K562 (cell line): Measurements from ENCODE around the gene TACC3. TPM values are rescaled to one million over a fixed set of nuclear protein-coding genes. Genes with fewer than 3 reads are reported as not detected.

ENCODE experiments used
- BHLHE40 ChIP-seq: IDR thresholded peaks from 2 replicates; pipeline ENCODE4 v1.6.1; 2011; ENCODE audit warnings: low read length, improper control_type of control experiment
- CBX1 ChIP-seq: sonication (generic); IDR thresholded peaks from 2 replicates; pipeline ENCODE4 v1.6.1; 2016; ENCODE audit warnings: antibody characterized with exemption, low read depth, mild to moderate bottlenecking
- GATAD2B ChIP-seq: fragments of 450-650 bp; IDR thresholded peaks from 2 replicates; pipeline ENCODE4 v1.6.1; 2017; ENCODE audit warnings: mild to moderate bottlenecking, borderline replicate concordance
- ILF3 ChIP-seq: fragments of 450-650 bp; IDR thresholded peaks from 2 replicates; pipeline ENCODE4 v1.6.1; 2018; ENCODE audit warnings: antibody characterized with exemption, mild to moderate bottlenecking, moderate library complexity, borderline replicate concordance
- KLF10 ChIP-seq: fragments of 250-450 bp; sonication (Bioruptor Pico); IDR thresholded peaks from 2 replicates; pipeline ENCODE4 v1.6.1; 2021; ENCODE audit warnings: matching md5 sums
- POLR2H ChIP-seq: IDR thresholded peaks from 2 replicates; pipeline ENCODE4 v1.6.1; 2016; ENCODE audit warnings: missing genetic modification characterization, low read depth, mild to moderate bottlenecking, control low read depth, missing compliant biosample characterization, moderate library complexity
- PPARD ChIP-seq: fragments of 250-450 bp; sonication (Bioruptor Pico); IDR thresholded peaks from 2 replicates; pipeline ENCODE4 v1.8.0; 2022; ENCODE audit warnings: inconsistent platforms, mild to moderate bottlenecking, moderate library complexity
- RFX5 ChIP-seq: IDR thresholded peaks from 2 replicates; pipeline ENCODE4 v1.6.1; 2011; ENCODE audit warnings: low read depth, mild to moderate bottlenecking, improper control_type of control experiment, low read length
- RUNX1 ChIP-seq: sonication (generic); IDR thresholded peaks from 2 replicates; pipeline ENCODE4 v1.6.1; 2016; ENCODE audit warnings: antibody characterized with exemption, low read depth
- TCF7 ChIP-seq: sonication (generic); IDR thresholded peaks from 2 replicates; pipeline ENCODE4 v1.6.1; 2016; ENCODE audit warnings: antibody characterized with exemption, borderline replicate concordance
- ZFP1 ChIP-seq: fragments of 450-650 bp; formaldehyde crosslinking; IDR thresholded peaks from 2 replicates; pipeline ENCODE4 v1.4.0; 2020; ENCODE audit warnings: mild to moderate bottlenecking, mixed read lengths
- ZNF121 ChIP-seq: sonication (generic); formaldehyde crosslinking; conservative IDR thresholded peaks from 2 replicates; pipeline ENCODE4 v1.8.0; 2022; ENCODE audit warnings: missing genetic modification reagents
- ZNF175 ChIP-seq: fragments of 200-800 bp; sonication (Bioruptor generic); IDR thresholded peaks from 2 replicates; pipeline ENCODE4 v1.6.1; 2016; ENCODE audit warnings: low read depth, mild to moderate bottlenecking, missing genetic modification characterization, missing compliant biosample characterization
- ZNF695 ChIP-seq: fragments of 450-650 bp; formaldehyde crosslinking; IDR thresholded peaks from 2 replicates; pipeline ENCODE4 v1.4.0; 2020; ENCODE audit warnings: mild to moderate bottlenecking, moderate library complexity
- ZNF717 ChIP-seq: fragments of 250-450 bp; sonication (Bioruptor Pico); IDR thresholded peaks from 2 replicates; pipeline ENCODE4 v1.5.0; 2021
- ZZZ3 ChIP-seq: fragments of 450-650 bp; IDR thresholded peaks from 2 replicates; pipeline ENCODE4 v1.6.1; 2016; ENCODE audit warnings: antibody characterized with exemption, mild to moderate bottlenecking, moderate library complexity
- polyA plus RNA-seq, 8 experiments: library from polyadenylated mRNA; depleted of rRNA in 4 of 8; stranded (reverse) in 5 of 8; unstranded in 3 of 8; fragments of >200 nt; fragmentation: Nextera tagmentation in 2 of 8; fragmentation: Illumina TruSeq in 1 of 8; extraction: Ambion mirVana in 2 of 8; extraction: Trizol in 1 of 8; gene quantifications; 2 replicates each; pipeline versions ENCODE4 v1.2.1 to v1.2.3, GENCODE V29; 2011 to 2014; ENCODE audit warnings: inconsistent platforms in 1 of 8, missing spikeins in 1 of 8
- total RNA-seq, 7 experiments: library from RNA; depleted of rRNA in 6 of 7; stranded (reverse); fragments of >200 nt in 6 of 7; fragmentation: Illumina TruSeq in 2 of 7; extraction: Trizol in 2 of 7; gene quantifications; 2 replicates each; pipeline versions ENCODE4 v1.2.1 to v1.2.3, GENCODE V29; 2011 to 2021; ENCODE audit warnings: low replicate concordance in 1 of 7
- TF ChIP-seq, protein P1 (sequence below): fragments of 250-450 bp; sonication (Bioruptor Pico); IDR thresholded peaks from 2 replicates; pipeline ENCODE4 v1.8.0; 2021; ENCODE audit warnings: moderate library complexity, mild to moderate bottlenecking, inconsistent platforms
- TF ChIP-seq, protein P2 (sequence below): fragments of 200-800 bp; sonication (Bioruptor generic); IDR thresholded peaks from 2 replicates; pipeline ENCODE4 v1.6.1; 2017; ENCODE audit warnings: missing genetic modification characterization, missing compliant biosample characterization
- TF ChIP-seq, protein P3 (sequence below): IDR thresholded peaks from 2 replicates; pipeline ENCODE4 v1.6.1; 2014; ENCODE audit warnings: antibody characterized with exemption
- TF ChIP-seq, protein P4 (sequence below): fragments of 150-350 bp; IDR thresholded peaks from 2 replicates; pipeline ENCODE4 v1.6.1; 2014; ENCODE audit warnings: low read depth, mild to moderate bottlenecking, low read length, borderline replicate concordance

Gene TACC3
- total and polyA plus RNA-seq, 9 of the 15 experiments (the other 6 are each of a cell fraction or from before 2014, with no cell fraction given), result 1.9 to 122 (median 55.6) TPM

DNA sequence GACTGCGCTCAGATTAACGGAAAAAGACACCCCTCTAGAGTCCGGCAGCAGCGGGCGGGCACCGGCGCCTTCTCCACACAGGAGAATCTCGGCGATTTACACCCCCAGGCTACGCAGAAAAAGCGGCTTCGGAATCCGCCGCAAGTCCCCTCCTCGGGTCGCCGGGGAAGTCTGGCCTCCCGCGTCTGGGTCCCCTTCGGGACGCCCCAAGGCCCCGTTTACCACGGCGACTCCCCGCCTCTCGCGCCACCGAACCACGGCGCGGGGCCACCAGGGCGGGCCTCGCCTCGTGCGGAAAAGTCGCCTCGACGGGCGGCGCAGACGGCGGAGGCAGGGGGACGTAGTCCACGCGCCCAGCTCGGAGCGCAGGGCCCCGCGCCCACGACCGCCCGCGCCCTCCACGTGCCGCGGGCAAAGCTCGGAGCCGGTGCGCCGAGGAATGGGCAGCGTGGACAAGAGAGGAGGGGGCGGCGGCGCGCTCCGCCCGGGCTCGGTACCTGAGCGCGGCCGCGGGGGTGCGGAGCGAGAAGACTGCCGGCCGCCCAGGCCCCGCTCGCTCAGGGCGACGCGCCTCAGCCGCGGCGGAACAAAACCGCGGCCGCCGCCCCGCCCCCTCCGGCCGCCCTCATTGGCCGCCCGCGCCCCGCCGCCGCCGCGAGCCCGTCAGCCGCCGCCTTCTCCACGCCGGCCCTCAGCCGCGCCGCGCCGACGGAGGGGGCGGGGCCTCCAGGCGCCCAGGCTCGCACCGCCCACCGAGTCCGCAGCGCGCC, 37.4 kb upstream of the TACC3 start, which contains the start of gene FAM53A (continued):
- peak; percentile 41; the same call in 1 of the 2 replicates for TF ChIP-seq ILF3
- TF ChIP-seq ZNF695, result no peak
- no peak for TF ChIP-seq ZZZ3
- TF ChIP-seq, protein P1, sequence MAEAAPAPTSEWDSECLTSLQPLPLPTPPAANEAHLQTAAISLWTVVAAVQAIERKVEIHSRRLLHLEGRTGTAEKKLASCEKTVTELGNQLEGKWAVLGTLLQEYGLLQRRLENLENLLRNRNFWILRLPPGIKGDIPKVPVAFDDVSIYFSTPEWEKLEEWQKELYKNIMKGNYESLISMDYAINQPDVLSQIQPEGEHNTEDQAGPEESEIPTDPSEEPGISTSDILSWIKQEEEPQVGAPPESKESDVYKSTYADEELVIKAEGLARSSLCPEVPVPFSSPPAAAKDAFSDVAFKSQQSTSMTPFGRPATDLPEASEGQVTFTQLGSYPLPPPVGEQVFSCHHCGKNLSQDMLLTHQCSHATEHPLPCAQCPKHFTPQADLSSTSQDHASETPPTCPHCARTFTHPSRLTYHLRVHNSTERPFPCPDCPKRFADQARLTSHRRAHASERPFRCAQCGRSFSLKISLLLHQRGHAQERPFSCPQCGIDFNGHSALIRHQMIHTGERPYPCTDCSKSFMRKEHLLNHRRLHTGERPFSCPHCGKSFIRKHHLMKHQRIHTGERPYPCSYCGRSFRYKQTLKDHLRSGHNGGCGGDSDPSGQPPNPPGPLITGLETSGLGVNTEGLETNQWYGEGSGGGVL, result no peak
- TF ChIP-seq, protein P2, sequence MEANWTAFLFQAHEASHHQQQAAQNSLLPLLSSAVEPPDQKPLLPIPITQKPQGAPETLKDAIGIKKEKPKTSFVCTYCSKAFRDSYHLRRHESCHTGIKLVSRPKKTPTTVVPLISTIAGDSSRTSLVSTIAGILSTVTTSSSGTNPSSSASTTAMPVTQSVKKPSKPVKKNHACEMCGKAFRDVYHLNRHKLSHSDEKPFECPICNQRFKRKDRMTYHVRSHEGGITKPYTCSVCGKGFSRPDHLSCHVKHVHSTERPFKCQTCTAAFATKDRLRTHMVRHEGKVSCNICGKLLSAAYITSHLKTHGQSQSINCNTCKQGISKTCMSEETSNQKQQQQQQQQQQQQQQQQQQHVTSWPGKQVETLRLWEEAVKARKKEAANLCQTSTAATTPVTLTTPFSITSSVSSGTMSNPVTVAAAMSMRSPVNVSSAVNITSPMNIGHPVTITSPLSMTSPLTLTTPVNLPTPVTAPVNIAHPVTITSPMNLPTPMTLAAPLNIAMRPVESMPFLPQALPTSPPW (CRISPR knock-in tag), result peak; percentile 85
- TF ChIP-seq, protein P3, sequence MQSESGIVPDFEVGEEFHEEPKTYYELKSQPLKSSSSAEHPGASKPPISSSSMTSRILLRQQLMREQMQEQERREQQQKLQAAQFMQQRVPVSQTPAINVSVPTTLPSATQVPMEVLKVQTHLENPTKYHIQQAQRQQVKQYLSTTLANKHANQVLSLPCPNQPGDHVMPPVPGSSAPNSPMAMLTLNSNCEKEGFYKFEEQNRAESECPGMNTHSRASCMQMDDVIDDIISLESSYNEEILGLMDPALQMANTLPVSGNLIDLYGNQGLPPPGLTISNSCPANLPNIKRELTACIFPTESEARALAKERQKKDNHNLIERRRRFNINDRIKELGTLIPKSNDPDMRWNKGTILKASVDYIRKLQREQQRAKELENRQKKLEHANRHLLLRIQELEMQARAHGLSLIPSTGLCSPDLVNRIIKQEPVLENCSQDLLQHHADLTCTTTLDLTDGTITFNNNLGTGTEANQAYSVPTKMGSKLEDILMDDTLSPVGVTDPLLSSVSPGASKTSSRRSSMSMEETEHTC, result no peak
- no peak for TF ChIP-seq ZNF175 (CRISPR knock-in tag)
- no peak for TF ChIP-seq TCF7
- no peak for TF ChIP-seq RFX5
- TF ChIP-seq ZNF717, result no peak
- TF ChIP-seq, protein P4, sequence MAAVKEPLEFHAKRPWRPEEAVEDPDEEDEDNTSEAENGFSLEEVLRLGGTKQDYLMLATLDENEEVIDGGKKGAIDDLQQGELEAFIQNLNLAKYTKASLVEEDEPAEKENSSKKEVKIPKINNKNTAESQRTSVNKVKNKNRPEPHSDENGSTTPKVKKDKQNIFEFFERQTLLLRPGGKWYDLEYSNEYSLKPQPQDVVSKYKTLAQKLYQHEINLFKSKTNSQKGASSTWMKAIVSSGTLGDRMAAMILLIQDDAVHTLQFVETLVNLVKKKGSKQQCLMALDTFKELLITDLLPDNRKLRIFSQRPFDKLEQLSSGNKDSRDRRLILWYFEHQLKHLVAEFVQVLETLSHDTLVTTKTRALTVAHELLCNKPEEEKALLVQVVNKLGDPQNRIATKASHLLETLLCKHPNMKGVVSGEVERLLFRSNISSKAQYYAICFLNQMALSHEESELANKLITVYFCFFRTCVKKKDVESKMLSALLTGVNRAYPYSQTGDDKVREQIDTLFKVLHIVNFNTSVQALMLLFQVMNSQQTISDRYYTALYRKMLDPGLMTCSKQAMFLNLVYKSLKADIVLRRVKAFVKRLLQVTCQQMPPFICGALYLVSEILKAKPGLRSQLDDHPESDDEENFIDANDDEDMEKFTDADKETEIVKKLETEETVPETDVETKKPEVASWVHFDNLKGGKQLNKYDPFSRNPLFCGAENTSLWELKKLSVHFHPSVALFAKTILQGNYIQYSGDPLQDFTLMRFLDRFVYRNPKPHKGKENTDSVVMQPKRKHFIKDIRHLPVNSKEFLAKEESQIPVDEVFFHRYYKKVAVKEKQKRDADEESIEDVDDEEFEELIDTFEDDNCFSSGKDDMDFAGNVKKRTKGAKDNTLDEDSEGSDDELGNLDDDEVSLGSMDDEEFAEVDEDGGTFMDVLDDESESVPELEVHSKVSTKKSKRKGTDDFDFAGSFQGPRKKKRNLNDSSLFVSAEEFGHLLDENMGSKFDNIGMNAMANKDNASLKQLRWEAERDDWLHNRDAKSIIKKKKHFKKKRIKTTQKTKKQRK, result no peak
- no peak for TF ChIP-seq ZNF121
- no peak for TF ChIP-seq KLF10
- TF ChIP-seq BHLHE40, result no peak; the same call in 1 of the 2 replicates
- TF ChIP-seq POLR2H (tag), result no peak
- TF ChIP-seq GATAD2B, result peak; percentile 88
- TF ChIP-seq RUNX1, result no peak
- no peak for TF ChIP-seq PPARD (CRISPR knock-in tag)
- no peak for TF ChIP-seq ZFP1 (CRISPR knock-in tag)
- no peak; the same call in 1 of the 2 replicates for TF ChIP-seq CBX1
